Effector CD4-positive, alpha-beta T cell (primary cell): ENCODE results near the gene SCP2D1.

Source experiments
- DNase-seq: peaks from one replicate; pipeline ENCODE4 v3.0.0-alpha.2; 2020

Gene SCP2D1

GRCh38 chr20:18815194-18815942, 1.8 kb downstream of the SCP2D1 start:
- DNase-seq = no peak

GRCh38 chr20:18822832-18823231, 9.2 kb downstream of the SCP2D1 start:
- DNase-seq = no peak

DNA sequence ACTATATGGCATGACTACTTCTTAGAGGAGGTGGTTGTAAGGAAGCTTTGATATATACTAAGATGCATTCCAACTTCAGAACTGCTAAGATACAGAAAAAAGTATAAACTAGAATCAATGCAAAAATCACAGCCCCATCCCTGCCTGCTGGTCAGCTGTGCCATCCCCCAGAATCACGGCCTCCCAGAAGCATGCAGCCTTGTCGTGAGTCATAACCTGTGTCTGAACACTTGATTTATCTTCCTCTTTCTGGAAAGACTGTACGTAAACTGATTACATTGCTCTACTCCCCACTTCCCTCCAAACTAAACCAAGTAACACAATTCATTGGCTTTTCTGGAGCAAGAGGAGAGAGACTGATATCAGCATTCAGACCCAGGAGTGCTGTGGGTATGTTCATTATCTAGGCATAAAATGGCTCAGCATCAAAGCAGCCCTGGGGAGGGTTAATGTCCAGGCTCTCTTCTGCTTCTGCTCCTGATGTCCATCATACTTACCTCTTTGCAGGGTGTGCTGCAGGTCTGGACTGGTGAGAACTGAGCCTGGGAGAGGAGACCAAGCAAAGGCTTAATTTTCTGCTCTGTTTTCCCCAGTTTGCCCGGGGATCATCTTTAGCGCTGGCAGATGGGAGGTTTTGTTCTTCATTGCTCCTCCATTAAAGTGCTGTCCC, 18.4 kb downstream of the SCP2D1 start:
- DNase-seq = no peak

DNA sequence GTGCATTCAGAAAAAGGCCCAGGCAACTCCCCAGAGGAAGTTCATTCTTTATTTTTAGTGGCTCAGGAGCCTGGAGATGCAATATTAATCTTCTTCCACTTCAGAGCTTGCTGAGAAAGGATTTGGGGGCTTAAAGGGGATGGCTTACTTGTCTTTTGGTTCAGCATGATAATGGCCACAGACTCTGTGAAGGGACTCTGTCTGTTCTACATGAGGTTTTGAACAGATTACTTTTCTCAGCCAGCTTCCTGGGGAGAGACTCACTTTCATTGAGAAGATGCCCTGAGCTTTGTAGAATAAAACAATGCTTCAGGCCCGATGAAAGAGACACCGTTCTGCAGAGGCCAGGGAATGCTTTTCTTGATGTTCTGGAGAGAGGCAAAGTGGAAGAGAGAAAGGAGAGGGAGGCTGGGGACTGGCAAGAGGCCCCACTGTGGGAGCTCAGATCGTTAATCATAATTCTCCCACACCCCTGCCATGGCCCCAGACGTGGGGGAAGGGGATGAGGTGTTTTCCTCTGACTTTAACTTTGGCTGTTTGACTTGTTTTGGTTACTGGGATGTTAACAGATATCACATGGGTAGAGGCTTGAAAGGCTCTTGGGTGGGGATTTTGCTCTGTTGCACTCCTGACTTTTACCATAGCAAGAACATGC, 19.1 kb downstream of the SCP2D1 start:
- DNase-seq = no peak

DNA sequence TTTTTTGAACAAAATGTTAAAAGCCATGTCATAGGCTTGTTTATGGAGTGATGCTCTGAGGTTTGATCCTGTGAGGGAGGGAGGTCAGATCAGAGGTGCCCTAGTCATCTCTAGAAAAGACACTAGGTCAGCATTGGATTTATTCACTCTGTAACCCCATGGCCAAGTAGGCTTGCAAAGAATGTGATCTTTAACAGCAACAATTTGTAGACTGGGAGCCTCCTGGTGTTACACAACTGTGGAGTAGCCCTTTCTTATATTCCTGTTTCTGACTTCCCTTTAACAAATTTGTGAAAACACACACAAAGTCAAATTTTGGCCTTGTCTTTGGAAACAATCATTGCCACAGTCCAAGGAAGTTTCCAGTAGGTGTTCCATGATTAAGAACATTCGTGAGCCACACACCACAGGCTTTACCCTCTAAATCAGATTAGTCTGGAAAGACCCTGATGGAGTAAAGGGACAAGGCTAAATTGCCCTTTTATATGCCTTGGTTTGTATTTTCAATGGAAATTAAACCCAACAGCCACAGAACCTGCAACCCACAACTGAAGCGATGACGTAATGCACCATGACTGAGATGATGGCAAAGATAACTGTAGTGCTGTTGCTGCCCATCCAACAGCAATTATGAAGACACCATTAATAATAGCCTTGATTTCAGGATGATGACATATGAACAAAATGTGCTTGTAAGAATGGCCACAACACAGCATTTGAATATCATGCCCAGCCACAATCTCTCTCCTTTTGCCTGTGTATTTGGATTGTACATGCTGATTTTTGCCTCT, 22.1 kb downstream of the SCP2D1 start:
- no peak for DNase-seq

DNA sequence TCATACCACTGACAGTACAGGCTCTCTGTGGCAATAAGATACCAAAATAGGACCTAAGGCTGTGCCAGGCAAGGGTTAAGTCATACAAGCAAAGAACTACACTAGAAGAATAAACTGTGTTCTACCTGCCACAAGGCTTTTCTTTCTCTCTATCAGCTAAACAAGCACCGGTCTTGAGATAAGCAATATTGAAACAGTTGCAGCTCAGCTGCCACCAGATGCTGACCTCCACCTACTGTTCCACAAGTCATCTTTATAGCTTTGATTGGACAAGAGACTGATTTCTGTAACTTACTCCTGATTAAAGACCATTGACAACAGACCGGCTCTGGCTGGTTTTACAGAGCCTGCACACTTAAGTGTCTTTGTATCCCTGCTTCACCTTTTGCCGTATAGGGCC, 24.1 kb downstream of the SCP2D1 start:
- DNase-seq = no peak

DNA sequence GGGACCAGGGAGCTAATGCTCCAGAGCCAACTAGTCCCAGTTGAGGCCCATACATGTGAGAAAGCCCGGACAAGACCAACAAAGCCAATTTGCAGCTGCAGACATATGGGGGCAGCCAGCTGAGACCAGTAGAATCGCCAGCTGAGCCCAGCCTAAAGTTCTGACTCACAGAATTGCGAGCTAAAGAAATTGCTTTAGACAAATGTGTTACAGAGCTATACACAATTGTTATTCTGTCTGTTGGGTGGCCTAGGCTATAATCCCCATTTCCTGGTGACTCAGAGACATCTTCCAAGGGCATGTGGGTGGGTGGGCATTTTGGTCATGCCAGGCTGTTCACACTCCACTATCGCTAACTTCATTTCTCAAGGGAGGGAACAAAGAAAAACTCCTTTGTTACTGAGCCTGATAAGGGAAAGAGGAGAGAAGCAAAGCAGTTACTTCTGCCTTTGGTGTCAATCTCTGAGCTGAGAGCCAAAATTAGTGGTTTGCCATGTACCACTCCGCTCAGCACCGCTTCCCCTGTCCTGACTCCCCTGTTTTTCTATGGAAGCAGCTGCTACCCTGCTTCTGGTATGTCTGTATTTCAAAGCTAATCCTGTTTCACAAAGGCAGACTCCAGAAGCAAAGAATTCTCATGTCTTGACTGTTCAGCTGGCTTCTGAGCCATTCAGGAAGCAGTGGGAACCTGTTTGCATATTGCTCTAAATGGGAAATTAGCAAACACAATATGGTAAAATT, 26.1 kb downstream of the SCP2D1 start:
- DNase-seq = no peak

DNA sequence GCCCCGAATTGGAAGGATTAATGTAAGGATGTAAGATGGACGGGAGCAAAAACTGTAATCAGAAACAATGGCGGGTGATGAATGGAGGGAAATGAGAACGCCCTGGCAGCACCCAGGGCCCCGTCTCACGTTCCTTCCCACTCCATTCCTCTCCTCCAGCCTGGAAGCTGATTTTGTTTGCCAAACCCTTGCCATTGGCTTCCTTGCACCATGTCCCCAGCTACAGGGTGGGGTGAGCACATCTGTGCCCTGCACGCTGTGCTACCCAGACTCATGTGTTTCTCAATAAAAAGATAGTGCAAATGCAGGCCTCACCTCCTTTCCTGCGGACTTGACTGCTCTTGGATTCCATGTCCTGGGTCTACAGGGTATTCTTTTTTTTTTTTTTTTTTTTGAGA, 26.7 kb downstream of the SCP2D1 start:
- DNase-seq = no peak

DNA sequence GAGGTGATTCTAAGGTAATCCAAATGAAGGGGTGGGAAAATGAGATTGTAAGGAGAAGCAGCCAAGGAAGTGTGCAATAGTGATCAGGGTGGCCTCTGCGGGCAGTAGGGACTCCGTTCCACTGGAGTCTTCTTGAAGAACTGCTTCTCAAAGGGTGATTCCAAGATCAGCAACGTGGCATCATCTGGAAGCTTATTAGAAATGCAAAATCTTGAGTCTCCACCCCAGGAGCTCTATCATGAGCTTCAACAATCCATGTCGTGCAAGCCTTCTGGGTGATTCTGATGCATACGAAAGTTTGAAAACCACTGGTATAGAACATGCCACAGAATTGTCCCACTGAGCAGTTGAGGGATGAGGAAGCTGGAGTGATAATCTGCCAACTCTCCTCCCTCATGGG, 31.4 kb downstream of the SCP2D1 start:
- no peak for DNase-seq

DNA sequence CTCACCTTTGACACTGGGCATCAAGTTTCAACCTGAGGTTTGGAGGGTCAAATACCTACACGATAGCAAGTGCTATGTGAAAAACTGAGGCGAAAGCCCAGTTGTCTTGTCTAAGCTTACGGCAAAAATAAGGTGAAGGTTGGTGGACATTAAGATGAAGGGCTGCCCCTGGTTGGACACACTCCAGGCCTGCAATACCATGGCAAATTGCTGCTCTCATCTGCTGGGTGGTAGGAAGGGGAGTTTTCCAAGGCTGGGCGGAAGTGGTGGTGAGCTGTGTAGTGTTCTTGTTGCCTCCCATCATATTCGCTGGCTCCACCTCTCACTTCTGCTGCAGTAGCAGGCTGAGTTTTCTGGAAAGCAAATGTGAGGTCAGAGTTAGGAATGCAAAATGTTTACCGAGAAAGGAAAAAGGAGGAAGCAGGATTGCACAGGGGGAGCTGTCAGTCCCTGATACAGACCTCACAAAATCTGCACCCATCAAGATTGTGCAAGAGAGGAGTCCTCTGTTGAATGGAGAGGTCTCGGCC, 33.7 kb downstream of the SCP2D1 start:
- DNase-seq = no peak

- DNase-seq = no peak
These were observed 35.5 kb downstream of the SCP2D1 start for GRCh38 chr20:18849131-18849530.

DNA sequence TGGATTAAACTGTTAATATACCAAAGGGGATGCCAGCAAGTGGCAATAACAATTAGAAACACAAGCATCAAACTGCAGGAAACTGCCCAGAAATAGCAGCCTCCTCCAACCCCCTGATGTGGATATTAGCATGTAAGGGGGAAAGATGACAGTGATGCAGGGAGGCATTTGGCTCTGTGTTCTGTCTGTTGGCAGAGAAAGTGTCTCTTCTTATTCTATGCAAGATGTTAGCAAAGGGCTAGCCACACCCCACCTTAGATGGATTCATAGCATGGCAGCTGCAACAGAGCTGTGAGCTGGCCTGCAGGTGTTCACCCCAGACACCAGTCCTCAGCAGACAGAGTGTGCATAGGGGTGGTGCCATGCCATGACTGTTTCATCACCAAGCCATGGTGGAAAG, 38.0 kb downstream of the SCP2D1 start:
- DNase-seq = no peak

- no peak for DNase-seq
These were observed 38.7 kb downstream of the SCP2D1 start for GRCh38 chr20:18852318-18852717.

GRCh38 chr20:18853216-18853615, 39.6 kb downstream of the SCP2D1 start:
- no peak for DNase-seq

DNA sequence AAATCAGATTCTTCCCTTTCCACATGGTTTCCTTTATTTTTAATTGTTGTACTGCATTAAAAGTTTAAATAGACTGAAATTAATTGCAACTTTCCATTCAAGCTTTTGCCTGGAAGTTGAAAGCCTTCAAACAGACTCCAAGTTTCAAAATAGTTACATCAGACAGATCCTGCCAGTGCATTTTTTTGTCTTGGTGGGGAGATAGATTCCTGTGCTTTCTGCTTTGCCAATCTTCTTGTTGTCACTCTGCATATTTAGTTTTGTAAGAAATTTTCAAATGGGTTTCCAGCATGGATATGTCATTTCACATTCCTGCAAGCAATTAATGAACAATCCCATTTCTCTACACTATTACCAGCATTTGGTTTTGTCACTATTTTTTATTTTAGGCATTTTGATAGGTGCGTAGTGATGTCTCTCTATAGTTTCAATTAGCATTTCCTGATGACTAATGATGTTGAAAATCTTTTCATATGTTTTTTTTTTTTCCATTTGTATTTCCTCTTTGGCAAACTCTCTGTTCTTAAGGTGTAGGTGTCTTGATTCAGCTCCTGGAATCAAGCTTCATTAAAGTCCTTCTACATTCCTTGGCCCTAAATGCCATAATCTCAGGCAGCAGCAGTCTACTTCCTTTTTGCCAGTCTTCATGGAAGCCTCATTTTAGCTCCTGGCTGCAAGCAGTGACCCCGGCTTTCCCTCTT, 40.5 kb downstream of the SCP2D1 start:
- DNase-seq = no peak

- DNase-seq = no peak
These were observed 42.3 kb downstream of the SCP2D1 start for GRCh38 chr20:18855882-18856281.

DNA sequence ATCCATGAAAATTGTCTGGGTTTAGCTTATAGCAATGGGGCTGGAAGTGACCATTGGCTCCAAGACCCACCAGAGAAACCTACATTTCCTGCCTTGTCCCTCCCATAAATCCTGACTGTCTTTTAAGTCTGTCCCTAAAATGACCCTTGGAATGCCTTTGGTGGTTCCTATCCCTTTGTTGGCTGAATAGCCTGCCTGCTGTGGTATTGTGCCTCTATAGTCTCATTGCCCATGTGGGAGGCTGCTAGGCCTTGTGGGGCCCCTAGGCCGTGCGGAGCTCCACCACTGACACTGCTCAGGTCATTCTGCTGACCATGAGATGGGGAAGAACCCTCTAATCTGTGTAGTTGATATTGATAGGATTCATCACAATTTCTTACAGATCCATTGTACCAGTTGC, 43.3 kb downstream of the SCP2D1 start:
- DNase-seq = no peak

DNA sequence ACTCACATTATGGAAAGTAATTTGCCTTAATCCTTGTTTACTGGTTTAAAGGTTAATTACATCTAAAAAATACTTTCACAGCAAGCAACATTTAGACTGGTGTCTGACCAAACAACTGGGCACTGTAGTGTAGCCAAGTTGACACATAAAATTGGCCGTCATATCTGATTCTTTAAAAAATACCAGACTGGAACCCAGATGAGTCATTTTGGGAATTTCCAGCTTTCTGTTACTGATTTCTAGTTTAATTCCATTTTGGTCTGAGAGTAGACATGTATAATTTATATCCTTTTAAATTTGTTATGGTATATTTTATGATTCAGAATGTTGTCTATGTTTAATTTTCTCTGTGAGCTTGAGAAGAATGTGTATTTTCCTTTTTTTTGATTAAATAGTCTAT, 44.1 kb downstream of the SCP2D1 start:
- DNase-seq = no peak

- no peak for DNase-seq
These were observed 45.2 kb downstream of the SCP2D1 start for GRCh38 chr20:18858816-18859215.
